ENCODE measurements around the gene GALNT10.

Gene GALNT10

GRCh38 chr5:154302161-154302560 is 111.6 kb downstream of the GALNT10 start:
- H3K9me3 Mint-ChIP-seq = peaks cover 32% of the 10 kb centered on the region
- TF ChIP-seq CTCF (IDR thresholded peaks at IDR 0.05; ENCODE audit: unreplicated experiment in 3 of 3) = no peak
- no peak overlapping the region for H3K4me3 Mint-ChIP-seq

GRCh38 chr5:154303133-154303532 is 112.6 kb downstream of the GALNT10 start:
- TF ChIP-seq CTCF (IDR thresholded peaks at IDR 0.05; ENCODE audit: unreplicated experiment in 3 of 3) = no peak

More at GRCh38 chr5:154302161-154302560, 111.6 kb downstream of the GALNT10 start:
- H3K4me1 Mint-ChIP-seq = peaks cover 15% of the 10 kb centered on the region
- H3K27ac Mint-ChIP-seq = peak overlapping the region; percentile 28 to 83 (median 33)
- peaks cover 43% of the 10 kb centered on the region for H3K36me3 Mint-ChIP-seq (ENCODE audit: low read depth)
- H3K27me3 Mint-ChIP-seq (ENCODE audit: low read depth) = no peaks in the 10 kb centered on the region

GRCh38 chr5:154308443-154309370 is 118.2 kb downstream of the GALNT10 start:
- Mint-ChIP-seq H3K9me3 (peaks cover 26% of the 10 kb centered on the region), H3K4me3 (no peak overlapping the region), H3K27ac (no peak overlapping the region), H3K36me3 (ENCODE audit: low read depth) (peaks cover 35% of the 10 kb centered on the region), H3K4me1 (peaks cover 4% of the 10 kb centered on the region), H3K27me3 (ENCODE audit: low read depth) (no peaks in the 10 kb centered on the region)
- no peak for TF ChIP-seq CTCF (IDR thresholded peaks at IDR 0.05; ENCODE audit: unreplicated experiment in 3 of 3)

More at GRCh38 chr5:154303133-154303532, 112.6 kb downstream of the GALNT10 start:
- Mint-ChIP-seq H3K27ac (peak overlapping the region in 1 of 3 experiments; percentile 83), H3K36me3 (ENCODE audit: low read depth) (peaks cover 43% of the 10 kb centered on the region), H3K4me3 (no peak overlapping the region), H3K9me3 (peaks cover 32% of the 10 kb centered on the region), H3K4me1 (peaks cover 15% of the 10 kb centered on the region), H3K27me3 (ENCODE audit: low read depth) (no peaks in the 10 kb centered on the region)

- TF ChIP-seq CTCF (IDR thresholded peaks at IDR 0.05; ENCODE audit: unreplicated experiment in 3 of 3) = no peak
- H3K9me3 Mint-ChIP-seq = peaks cover 20% of the 10 kb centered on the region
- H3K27ac Mint-ChIP-seq = no peak overlapping the region
- peaks cover 28% of the 10 kb centered on the region for H3K36me3 Mint-ChIP-seq (ENCODE audit: low read depth)
- peaks cover 4% of the 10 kb centered on the region for H3K4me1 Mint-ChIP-seq
- no peaks in the 10 kb centered on the region for H3K27me3 Mint-ChIP-seq (ENCODE audit: low read depth)
- H3K4me3 Mint-ChIP-seq = no peak overlapping the region
These were observed 118.8 kb downstream of the GALNT10 start for GRCh38 chr5:154309371-154309745.

- Mint-ChIP-seq H3K36me3 (ENCODE audit: low read depth) (peaks cover 24% of the 10 kb centered on the region), H3K4me1 (peaks cover 4% of the 10 kb centered on the region), H3K27ac (no peak overlapping the region), H3K9me3 (peaks cover 16% of the 10 kb centered on the region), H3K27me3 (ENCODE audit: low read depth) (no peaks in the 10 kb centered on the region), H3K4me3 (no peak overlapping the region)
- TF ChIP-seq CTCF (IDR thresholded peaks at IDR 0.05; ENCODE audit: unreplicated experiment in 3 of 3) = no peak
These were observed 119.3 kb downstream of the GALNT10 start for GRCh38 chr5:154309805-154310204.
